Measurements from ENCODE around the gene FIGN. TPM values are rescaled to one million over a fixed set of nuclear protein-coding genes. Genes with fewer than 3 reads are reported as not detected.

FIGN gene
- total and polyA plus RNA-seq, 4 experiments from 2014 or later = not detected

GRCh38 chr2:163708265-163708664 is 27.5 kb downstream of the FIGN start:
- Histone ChIP-seq H3K27ac (ENCODE audit: low read depth, low read length) (no peak overlapping the region), H3K4me3 (ENCODE audit: low read length in 2 of 2) (no peak overlapping the region), H3K27me3 (ENCODE audit: insufficient read depth, low read length) (no peaks in the 10 kb centered on the region), H3K9me3 (ENCODE audit: control insufficient read depth in 1 of 2, low read length in 2 of 2) (no peaks in the 10 kb centered on the region), H3K36me3 (ENCODE audit: insufficient read depth, low read length) (no peaks in the 10 kb centered on the region), H3K4me1 (ENCODE audit: insufficient read depth, low read length) (no peaks in the 10 kb centered on the region)
- ChIA-PET POLR2A (ENCODE audit: partially characterized antibody) (no interaction called here), CTCF (ENCODE audit: partially characterized antibody) (no interaction called here)
- Mint-ChIP-seq H3K9me3 (peaks cover 0 to 7% (median 2%) of the 10 kb centered on the region in 8 donors), H3K36me3 (no peaks in the 10 kb centered on the region), H3K27ac (no peak overlapping the region), H3K4me1 (no peaks in the 10 kb centered on the region), H3K27me3 (no peaks in the 10 kb centered on the region), H3K4me3 (no peak overlapping the region)
- DNase-seq = no peak
- intact Hi-C loops (cut with micrococcal nuclease) = no loop called here

- Histone ChIP-seq H3K27me3 (ENCODE audit: insufficient read depth, low read length) (no peaks in the 10 kb centered on the region), H3K9me3 (ENCODE audit: control insufficient read depth in 1 of 2, low read length in 2 of 2) (no peaks in the 10 kb centered on the region), H3K4me1 (ENCODE audit: insufficient read depth, low read length) (no peaks in the 10 kb centered on the region), H3K36me3 (ENCODE audit: insufficient read depth, low read length) (no peaks in the 10 kb centered on the region), H3K27ac (ENCODE audit: low read depth, low read length) (no peak overlapping the region), H3K4me3 (ENCODE audit: low read length in 2 of 2) (no peak overlapping the region)
- H3K36me3 Mint-ChIP-seq = no peaks in the 10 kb centered on the region
- ChIA-PET CTCF (ENCODE audit: partially characterized antibody) (no interaction called here), POLR2A (ENCODE audit: partially characterized antibody) (no interaction called here)
- H3K9me3 Mint-ChIP-seq = peaks cover 2 to 12% (median 5%) of the 10 kb centered on the region in 8 donors
- no peak overlapping the region for H3K27ac Mint-ChIP-seq
- DNase-seq = no peak
- no peaks in the 10 kb centered on the region for H3K4me1 Mint-ChIP-seq
- intact Hi-C loops (cut with micrococcal nuclease) = no loop called here
- H3K27me3 Mint-ChIP-seq = no peaks in the 10 kb centered on the region
- H3K4me3 Mint-ChIP-seq = no peak overlapping the region
These were observed 32.4 kb downstream of the FIGN start for GRCh38 chr2:163703386-163703785.

- no peaks in the 10 kb centered on the region for H3K9me3 ChIP-seq (ENCODE audit: control insufficient read depth in 1 of 2, low read length in 2 of 2)
- H3K27ac ChIP-seq (ENCODE audit: low read depth, low read length) = no peak overlapping the region
- ChIA-PET POLR2A (ENCODE audit: partially characterized antibody) (no interaction called here), CTCF (ENCODE audit: partially characterized antibody) (no interaction called here)
- H3K36me3 Mint-ChIP-seq = no peaks in the 10 kb centered on the region
- peaks cover 2 to 12% (median 5%) of the 10 kb centered on the region in 8 donors for H3K9me3 Mint-ChIP-seq
- no peaks in the 10 kb centered on the region for H3K4me1 Mint-ChIP-seq
- H3K4me3 Mint-ChIP-seq = no peak overlapping the region
- H3K27me3 Mint-ChIP-seq = no peaks in the 10 kb centered on the region
- intact Hi-C loops (cut with micrococcal nuclease) = no loop called here
- no peaks in the 10 kb centered on the region for H3K4me1 ChIP-seq (ENCODE audit: insufficient read depth, low read length)
- no peak overlapping the region for H3K4me3 ChIP-seq (ENCODE audit: low read length in 2 of 2)
- DNase-seq = no peak
- no peaks in the 10 kb centered on the region for H3K36me3 ChIP-seq (ENCODE audit: insufficient read depth, low read length)
- no peaks in the 10 kb centered on the region for H3K27me3 ChIP-seq (ENCODE audit: insufficient read depth, low read length)
- no peak overlapping the region for H3K27ac Mint-ChIP-seq
These were observed 34.2 kb downstream of the FIGN start for GRCh38 chr2:163701399-163702195.

GRCh38 chr2:163698857-163699256 is 37.0 kb downstream of the FIGN start:
- no peak overlapping the region for H3K27ac Mint-ChIP-seq
- H3K27me3 Mint-ChIP-seq = no peaks in the 10 kb centered on the region
- no peaks in the 10 kb centered on the region for H3K36me3 Mint-ChIP-seq
- Histone ChIP-seq H3K4me3 (ENCODE audit: low read length in 2 of 2) (no peak overlapping the region), H3K9me3 (ENCODE audit: control insufficient read depth in 1 of 2, low read length in 2 of 2) (no peaks in the 10 kb centered on the region), H3K27ac (ENCODE audit: low read depth, low read length) (no peak overlapping the region), H3K4me1 (ENCODE audit: insufficient read depth, low read length) (no peaks in the 10 kb centered on the region), H3K27me3 (ENCODE audit: insufficient read depth, low read length) (no peaks in the 10 kb centered on the region), H3K36me3 (ENCODE audit: insufficient read depth, low read length) (no peaks in the 10 kb centered on the region)
- CTCF ChIA-PET (ENCODE audit: partially characterized antibody) = no interaction called here
- peaks cover 2 to 9% (median 6%) of the 10 kb centered on the region in 8 donors for H3K9me3 Mint-ChIP-seq
- intact Hi-C loops (cut with micrococcal nuclease) = no loop called here
- no peak overlapping the region for H3K4me3 Mint-ChIP-seq
- no peak for DNase-seq
- POLR2A ChIA-PET (ENCODE audit: partially characterized antibody) = no interaction called here
- H3K4me1 Mint-ChIP-seq = no peaks in the 10 kb centered on the region

GRCh38 chr2:163697846-163698637 is 37.8 kb downstream of the FIGN start:
- no peaks in the 10 kb centered on the region for H3K4me1 ChIP-seq (ENCODE audit: insufficient read depth, low read length)
- DNase-seq = no peak
- no peaks in the 10 kb centered on the region for H3K27me3 ChIP-seq (ENCODE audit: insufficient read depth, low read length)
- H3K4me3 ChIP-seq (ENCODE audit: low read length in 2 of 2) = no peak overlapping the region
- Mint-ChIP-seq H3K4me1 (no peaks in the 10 kb centered on the region), H3K27me3 (no peaks in the 10 kb centered on the region), H3K4me3 (no peak overlapping the region), H3K27ac (no peak overlapping the region), H3K36me3 (no peaks in the 10 kb centered on the region), H3K9me3 (peaks cover 2 to 9% (median 6%) of the 10 kb centered on the region in 8 donors)
- ChIA-PET CTCF (ENCODE audit: partially characterized antibody) (no interaction called here), POLR2A (ENCODE audit: partially characterized antibody) (no interaction called here)
- intact Hi-C loops (cut with micrococcal nuclease) = no loop called here
- H3K27ac ChIP-seq (ENCODE audit: low read depth, low read length) = no peak overlapping the region
- no peaks in the 10 kb centered on the region for H3K36me3 ChIP-seq (ENCODE audit: insufficient read depth, low read length)
- H3K9me3 ChIP-seq (ENCODE audit: control insufficient read depth in 1 of 2, low read length in 2 of 2) = no peaks in the 10 kb centered on the region

- ChIA-PET POLR2A (ENCODE audit: partially characterized antibody) (no interaction called here), CTCF (ENCODE audit: partially characterized antibody) (no interaction called here)
- H3K4me3 ChIP-seq (ENCODE audit: low read length in 2 of 2) = no peak overlapping the region
- Mint-ChIP-seq H3K36me3 (no peaks in the 10 kb centered on the region), H3K4me1 (no peaks in the 10 kb centered on the region), H3K27me3 (no peaks in the 10 kb centered on the region), H3K4me3 (no peak overlapping the region), H3K9me3 (peaks cover 2 to 13% (median 6%) of the 10 kb centered on the region in 8 donors), H3K27ac (no peak overlapping the region)
- no peaks in the 10 kb centered on the region for H3K9me3 ChIP-seq (ENCODE audit: control insufficient read depth in 1 of 2, low read length in 2 of 2)
- H3K27ac ChIP-seq (ENCODE audit: low read depth, low read length) = no peak overlapping the region
- no peak for DNase-seq
- no peaks in the 10 kb centered on the region for H3K27me3 ChIP-seq (ENCODE audit: insufficient read depth, low read length)
- intact Hi-C loops (cut with micrococcal nuclease) = no loop called here
- H3K4me1 ChIP-seq (ENCODE audit: insufficient read depth, low read length) = no peaks in the 10 kb centered on the region
- no peaks in the 10 kb centered on the region for H3K36me3 ChIP-seq (ENCODE audit: insufficient read depth, low read length)
These were observed 38.4 kb downstream of the FIGN start for GRCh38 chr2:163697429-163697828.

GRCh38 chr2:163693484-163693883 is 42.3 kb downstream of the FIGN start:
- Histone ChIP-seq H3K9me3 (ENCODE audit: control insufficient read depth in 1 of 2, low read length in 2 of 2) (no peaks in the 10 kb centered on the region), H3K4me1 (ENCODE audit: insufficient read depth, low read length) (no peaks in the 10 kb centered on the region), H3K36me3 (ENCODE audit: insufficient read depth, low read length) (no peaks in the 10 kb centered on the region), H3K27me3 (ENCODE audit: insufficient read depth, low read length) (no peaks in the 10 kb centered on the region), H3K27ac (ENCODE audit: low read depth, low read length) (no peak overlapping the region), H3K4me3 (ENCODE audit: low read length in 2 of 2) (no peak overlapping the region)
- DNase-seq = no peak
- Mint-ChIP-seq H3K27ac (no peak overlapping the region), H3K4me1 (no peaks in the 10 kb centered on the region), H3K4me3 (no peak overlapping the region), H3K27me3 (no peaks in the 10 kb centered on the region), H3K9me3 (peaks cover 0 to 8% (median 2%) of the 10 kb centered on the region in 8 donors), H3K36me3 (no peaks in the 10 kb centered on the region)
- ChIA-PET CTCF (ENCODE audit: partially characterized antibody) (no interaction called here), POLR2A (ENCODE audit: partially characterized antibody) (no interaction called here)
- intact Hi-C loops (cut with micrococcal nuclease) = no loop called here

Data from CD4-positive, alpha-beta memory T cell (primary cell).